Effector memory CD8-positive, alpha-beta T cell (primary cell): ENCODE data around the gene SLC39A12.

Experiments
- ATAC-seq: fragments of 150-1000 bp; cut with Tn5 transposase; replicated peaks from 2 replicates; pipeline ENCODE4 v1.10.0; 2021; ENCODE audit warnings: mild to moderate bottlenecking, moderate library complexity
- DNase-seq, 3 experiments: peaks; one replicate each; pipeline ENCODE4 v3.0.0; 2021
- H3K27ac Mint-ChIP-seq, 2 donors: one replicate each; pipeline ENCODE4 v1.8.0; 2022; ENCODE audit warnings: mild to moderate bottlenecking in 2 of 2, mixed read lengths in 2 of 2, moderate library complexity in 2 of 2
- H3K27me3 Mint-ChIP-seq, 2 donors: one replicate each; pipeline ENCODE4 v1.8.0; 2022; ENCODE audit warnings: mixed read lengths in 2 of 2
- H3K36me3 Mint-ChIP-seq: one replicate; pipeline ENCODE4 v1.8.0; 2022; ENCODE audit warnings: mild to moderate bottlenecking, moderate library complexity, mixed read lengths; ENCODE audit not compliant: insufficient read depth
- H3K4me1 Mint-ChIP-seq, 2 donors: one replicate each; pipeline ENCODE4 v1.8.0; 2022; ENCODE audit warnings: low read depth in 2 of 2, mixed read lengths in 2 of 2
- H3K4me3 Mint-ChIP-seq, 2 donors: one replicate each; pipeline ENCODE4 v1.8.0; 2022; ENCODE audit warnings: mild to moderate bottlenecking in 2 of 2, mixed read lengths in 2 of 2, moderate library complexity in 2 of 2
- H3K9me3 Mint-ChIP-seq, 2 donors: one replicate each; pipeline ENCODE4 v1.8.0; 2022; ENCODE audit warnings: mixed read lengths in 2 of 2
- total RNA-seq, 9 experiments: gene quantifications; one replicate each; lab custom pipeline; 2026; lab: John Stamatoyannopoulos, UW

SLC39A12 gene
- 0 to 0.06 (median 0) reads per million in 9 experiments for total RNA-seq

- H3K27me3 Mint-ChIP-seq = peaks cover 0 to 7% of the 10 kb centered on the region in 2 donors
- H3K9me3 Mint-ChIP-seq = peaks cover 2 to 15% of the 10 kb centered on the region in 2 donors
- H3K36me3 Mint-ChIP-seq = peaks cover 3% of the 10 kb centered on the region
- no peaks in the 10 kb centered on the region for H3K4me1 Mint-ChIP-seq
- no peak for ATAC-seq
- no peak for DNase-seq
- H3K27ac Mint-ChIP-seq = no peak within 1 kb of the TSS
- no peak within 1 kb of the TSS for H3K4me3 Mint-ChIP-seq
These were observed at the start of gene SLC39A12 for GRCh38 chr10:17951868-17952371. Gene SLC39A12 (plus strand): TSS chr10:17951918. CDS start chr10:17953277, 1,359 bp downstream.

- H3K9me3 Mint-ChIP-seq = no peaks in the 10 kb centered on the region
- DNase-seq = no peak
- H3K4me1 Mint-ChIP-seq = no peaks in the 10 kb centered on the region
- no peaks in the 10 kb centered on the region for H3K36me3 Mint-ChIP-seq
- no peak overlapping the region for H3K27ac Mint-ChIP-seq
- peaks cover 14 to 17% of the 10 kb centered on the region in 2 donors for H3K27me3 Mint-ChIP-seq
- ATAC-seq = no peak
- H3K4me3 Mint-ChIP-seq = no peak overlapping the region
These were observed 47.2 kb upstream of the SLC39A12 start for GRCh38 chr10:17904564-17904963.

GRCh38 chr10:17905491-17905890 lies 46.2 kb upstream of the SLC39A12 start:
- no peaks in the 10 kb centered on the region for H3K36me3 Mint-ChIP-seq
- ATAC-seq (no peak), DNase-seq (no peak)
- no peaks in the 10 kb centered on the region for H3K9me3 Mint-ChIP-seq
- no peak overlapping the region for H3K27ac Mint-ChIP-seq
- H3K4me1 Mint-ChIP-seq = no peaks in the 10 kb centered on the region
- peaks cover 14 to 17% of the 10 kb centered on the region in 2 donors for H3K27me3 Mint-ChIP-seq
- H3K4me3 Mint-ChIP-seq = no peak overlapping the region

GRCh38 chr10:17906002-17906401 lies 45.7 kb upstream of the SLC39A12 start:
- H3K36me3 Mint-ChIP-seq = no peaks in the 10 kb centered on the region
- H3K27me3 Mint-ChIP-seq = peaks cover 14 to 17% of the 10 kb centered on the region in 2 donors
- no peak overlapping the region for H3K4me3 Mint-ChIP-seq
- no peaks in the 10 kb centered on the region for H3K4me1 Mint-ChIP-seq
- DNase-seq = no peak
- no peaks in the 10 kb centered on the region for H3K9me3 Mint-ChIP-seq
- H3K27ac Mint-ChIP-seq = no peak overlapping the region
- no peak for ATAC-seq

GRCh38 chr10:17907641-17908040 lies 44.1 kb upstream of the SLC39A12 start:
- no peaks in the 10 kb centered on the region for H3K4me1 Mint-ChIP-seq
- H3K27ac Mint-ChIP-seq = no peak overlapping the region
- DNase-seq (no peak), ATAC-seq (no peak)
- H3K36me3 Mint-ChIP-seq = no peaks in the 10 kb centered on the region
- H3K4me3 Mint-ChIP-seq = no peak overlapping the region
- no peaks in the 10 kb centered on the region for H3K9me3 Mint-ChIP-seq
- peaks cover 23 to 28% of the 10 kb centered on the region in 2 donors for H3K27me3 Mint-ChIP-seq

GRCh38 chr10:17910125-17910789 lies 41.5 kb upstream of the SLC39A12 start:
- Mint-ChIP-seq H3K27ac (no peak overlapping the region), H3K9me3 (no peaks in the 10 kb centered on the region)
- ATAC-seq = no peak

GRCh38 chr10:17912754-17913153 lies 39.0 kb upstream of the SLC39A12 start:
- no peaks in the 10 kb centered on the region for H3K4me1 Mint-ChIP-seq
- no peaks in the 10 kb centered on the region for H3K36me3 Mint-ChIP-seq
- peaks cover 12 to 23% of the 10 kb centered on the region in 2 donors for H3K27me3 Mint-ChIP-seq
- DNase-seq (no peak), ATAC-seq (no peak)
- no peaks in the 10 kb centered on the region for H3K9me3 Mint-ChIP-seq
- no peak overlapping the region for H3K27ac Mint-ChIP-seq
- H3K4me3 Mint-ChIP-seq = no peak overlapping the region

More at GRCh38 chr10:17910125-17910789, 41.5 kb upstream of the SLC39A12 start:
- H3K4me3 Mint-ChIP-seq = no peak overlapping the region
- H3K36me3 Mint-ChIP-seq = no peaks in the 10 kb centered on the region
- DNase-seq = no peak
- peaks cover 17 to 23% of the 10 kb centered on the region in 2 donors for H3K27me3 Mint-ChIP-seq
- H3K4me1 Mint-ChIP-seq = no peaks in the 10 kb centered on the region

- no peak overlapping the region for H3K4me3 Mint-ChIP-seq
- no peaks in the 10 kb centered on the region for H3K36me3 Mint-ChIP-seq
- H3K27ac Mint-ChIP-seq = no peak overlapping the region
- H3K9me3 Mint-ChIP-seq = no peaks in the 10 kb centered on the region
- no peaks in the 10 kb centered on the region for H3K4me1 Mint-ChIP-seq
- H3K27me3 Mint-ChIP-seq = peaks cover 9 to 17% of the 10 kb centered on the region in 2 donors
- ATAC-seq = no peak
- DNase-seq = no peak
These were observed 38.1 kb upstream of the SLC39A12 start for GRCh38 chr10:17913604-17914003.

- H3K4me3 Mint-ChIP-seq = no peak overlapping the region
- ATAC-seq (no peak), DNase-seq (no peak)
- no peaks in the 10 kb centered on the region for H3K4me1 Mint-ChIP-seq
- peaks cover 9 to 17% of the 10 kb centered on the region in 2 donors for H3K27me3 Mint-ChIP-seq
- no peaks in the 10 kb centered on the region for H3K36me3 Mint-ChIP-seq
- no peaks in the 10 kb centered on the region for H3K9me3 Mint-ChIP-seq
- H3K27ac Mint-ChIP-seq = no peak overlapping the region
These were observed 37.3 kb upstream of the SLC39A12 start for GRCh38 chr10:17914169-17915045.

- Mint-ChIP-seq H3K36me3 (no peaks in the 10 kb centered on the region), H3K9me3 (no peaks in the 10 kb centered on the region), H3K4me1 (no peaks in the 10 kb centered on the region), H3K27ac (no peak overlapping the region), H3K4me3 (no peak overlapping the region), H3K27me3 (peaks cover 15 to 17% of the 10 kb centered on the region in 2 donors)
- ATAC-seq (no peak), DNase-seq (no peak)
These were observed 36.5 kb upstream of the SLC39A12 start for GRCh38 chr10:17915181-17915580.

GRCh38 chr10:17918187-17918903 lies 33.4 kb upstream of the SLC39A12 start:
- ATAC-seq (no peak), DNase-seq (no peak)
- H3K9me3 Mint-ChIP-seq = no peaks in the 10 kb centered on the region
- H3K4me3 Mint-ChIP-seq = no peak overlapping the region
- peaks cover 10 to 11% of the 10 kb centered on the region in 2 donors for H3K27me3 Mint-ChIP-seq
- H3K27ac Mint-ChIP-seq = no peak overlapping the region
- H3K4me1 Mint-ChIP-seq = no peaks in the 10 kb centered on the region
- H3K36me3 Mint-ChIP-seq = peaks cover 4% of the 10 kb centered on the region

GRCh38 chr10:17921378-17921777 lies 30.3 kb upstream of the SLC39A12 start:
- H3K4me3 Mint-ChIP-seq = no peak overlapping the region
- H3K27ac Mint-ChIP-seq = no peak overlapping the region

GRCh38 chr10:17923728-17924127 lies 28.0 kb upstream of the SLC39A12 start:
- Mint-ChIP-seq H3K9me3 (no peaks in the 10 kb centered on the region), H3K4me3 (no peak overlapping the region), H3K27ac (no peak overlapping the region), H3K4me1 (no peaks in the 10 kb centered on the region), H3K27me3 (peaks cover 5 to 10% of the 10 kb centered on the region in 2 donors), H3K36me3 (peaks cover 4% of the 10 kb centered on the region)
- DNase-seq = no peak
- ATAC-seq = no peak

More at GRCh38 chr10:17921378-17921777, 30.3 kb upstream of the SLC39A12 start:
- DNase-seq (no peak), ATAC-seq (no peak)
- Mint-ChIP-seq H3K27me3 (peaks cover 10 to 11% of the 10 kb centered on the region in 2 donors), H3K9me3 (no peaks in the 10 kb centered on the region), H3K4me1 (no peaks in the 10 kb centered on the region), H3K36me3 (peaks cover 4% of the 10 kb centered on the region)
